Hematopoietic multipotent progenitor cell treated with erythropoietin and hydrocortisone succinate and interleukin-3 and kit ligand, for 15 days (in vitro differentiated cells): Measurements from ENCODE around the gene PRKAG2.

ENCODE experiments used
- DNase-seq: peaks from one replicate; pipeline ENCODE4 v3.0.0-alpha.2; 2015; ENCODE audit warnings: low spot score

Gene PRKAG2

GRCh38 chr7:151709141-151710038 lies 167.5 kb downstream of the PRKAG2 start:
- DNase-seq: no peak

DNA sequence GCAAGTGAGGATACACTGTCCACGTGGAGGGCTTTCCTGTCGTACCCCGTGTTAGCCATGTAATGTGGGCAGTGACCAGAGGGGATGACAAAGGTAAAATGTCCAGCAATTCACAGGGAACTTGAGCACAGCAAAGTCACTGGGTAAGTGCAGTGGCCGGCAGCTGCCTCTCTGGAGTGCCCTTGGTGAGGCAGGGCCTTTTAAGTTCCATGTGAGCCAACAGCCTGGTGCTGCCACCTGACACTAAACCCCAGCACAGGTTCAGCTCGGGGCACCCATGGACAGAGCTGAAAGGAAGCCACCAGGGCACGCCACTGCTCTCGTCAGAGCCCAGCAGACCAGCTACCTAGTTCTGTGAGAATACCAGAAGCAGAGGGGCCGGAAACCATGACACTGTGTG lies 168.3 kb downstream of the PRKAG2 start:
- no peak for DNase-seq

- no peak for DNase-seq
These were observed 169.2 kb downstream of the PRKAG2 start for GRCh38 chr7:151707757-151708156.

DNA sequence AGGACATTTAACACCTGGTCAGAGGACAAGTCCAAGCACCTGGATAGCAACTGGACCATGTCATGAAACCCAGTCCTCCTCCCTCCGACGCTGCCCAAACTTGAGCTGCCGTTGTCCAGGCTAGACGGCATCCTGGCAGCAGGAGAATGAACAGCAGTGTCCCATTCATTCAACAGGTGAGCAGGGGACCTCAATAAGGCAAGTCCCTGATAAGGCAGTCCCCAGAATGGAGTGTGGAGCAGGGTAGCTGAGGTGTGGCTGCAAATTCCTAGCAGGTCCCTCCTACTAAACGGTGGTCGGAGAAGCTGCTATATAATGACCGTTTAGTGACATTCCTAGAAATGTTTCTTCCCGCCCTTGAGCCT lies 169.8 kb downstream of the PRKAG2 start:
- DNase-seq: no peak

GRCh38 chr7:151706277-151707104 lies 170.4 kb downstream of the PRKAG2 start:
- DNase-seq: no peak

DNA sequence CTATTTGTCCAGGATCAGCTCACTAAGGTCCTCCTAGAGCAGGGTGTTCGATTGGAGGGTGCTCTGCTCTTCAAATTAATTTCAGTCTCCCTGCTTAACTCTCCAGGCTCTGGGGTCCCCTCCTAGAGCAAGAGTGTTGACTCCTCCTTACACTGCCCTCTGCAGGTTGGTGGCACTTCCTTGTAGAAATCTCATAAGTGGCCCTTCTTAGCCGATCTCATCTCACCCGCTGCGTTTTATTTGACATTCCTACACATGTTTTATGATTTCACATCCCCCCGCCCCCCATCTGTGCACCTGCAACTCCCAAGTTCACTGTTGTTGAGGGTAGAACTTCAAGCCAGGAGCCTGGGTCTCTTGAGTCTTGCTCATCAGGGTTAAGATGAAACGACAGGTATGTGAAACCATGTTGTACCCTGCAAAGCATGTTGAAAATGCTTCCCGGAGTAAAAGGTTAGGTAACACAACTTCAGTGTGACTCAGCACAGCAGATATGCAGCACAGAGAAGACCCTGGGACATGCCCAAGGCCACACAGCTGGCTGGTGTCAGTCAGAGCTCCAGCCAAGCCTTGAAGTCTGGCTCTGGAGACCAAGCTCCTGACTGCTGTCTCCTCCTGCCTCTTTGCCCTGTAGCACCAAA lies 171.2 kb downstream of the PRKAG2 start:
- DNase-seq: no peak

DNA sequence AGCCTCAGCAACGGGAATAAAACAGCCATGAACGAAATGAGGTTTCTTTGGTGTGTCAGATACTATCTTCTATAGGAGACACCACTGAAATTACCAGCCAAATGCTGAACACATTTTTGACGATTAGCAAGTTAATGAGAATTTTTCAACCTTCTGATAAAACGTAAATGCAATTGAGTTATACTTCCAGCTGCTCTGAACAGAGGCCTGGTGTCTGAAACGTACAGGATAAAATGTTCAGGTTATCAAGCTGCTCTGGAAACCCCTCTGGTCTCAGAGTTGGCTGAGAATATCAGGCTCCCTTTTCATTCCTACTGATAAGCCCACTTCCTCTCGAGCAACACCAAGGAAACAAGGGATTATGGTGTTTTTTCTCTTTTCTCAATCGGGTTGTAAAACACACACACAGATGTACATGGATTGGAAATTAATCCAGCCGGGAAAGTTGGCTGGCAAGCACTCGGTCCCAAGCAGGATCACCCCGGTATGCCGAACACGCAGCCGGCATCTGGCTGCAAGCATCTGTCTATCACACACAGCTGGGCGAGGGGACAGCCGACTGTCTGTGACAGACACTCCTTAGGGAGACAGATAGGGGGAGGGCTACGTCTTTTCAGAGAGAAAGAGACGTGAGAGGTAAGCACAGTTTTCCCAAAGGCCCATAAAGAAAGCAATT lies 171.8 kb downstream of the PRKAG2 start:
- DNase-seq: no peak

GRCh38 chr7:151704299-151704959 lies 172.5 kb downstream of the PRKAG2 start:
- no peak for DNase-seq

DNA sequence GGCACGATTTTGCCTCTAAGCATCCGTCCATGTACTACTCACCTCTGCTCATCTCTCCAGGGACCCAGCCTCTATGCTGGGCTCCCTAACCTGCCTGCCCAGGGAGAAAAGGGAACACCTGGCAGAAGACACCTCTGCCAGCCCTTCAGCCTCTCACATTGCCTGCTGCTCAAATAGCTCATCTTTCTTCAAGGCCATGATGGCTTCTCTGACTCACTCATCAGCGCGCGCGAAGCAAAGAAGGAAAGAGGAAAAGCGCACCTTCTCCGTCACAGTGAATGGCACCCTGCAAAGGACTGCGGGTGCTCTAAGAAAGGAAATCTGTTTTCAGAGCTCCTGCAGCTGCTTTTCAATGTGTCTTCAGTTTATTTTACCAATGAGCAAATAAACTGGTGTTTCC lies 174.0 kb downstream of the PRKAG2 start:
- DNase-seq: no peak

DNA sequence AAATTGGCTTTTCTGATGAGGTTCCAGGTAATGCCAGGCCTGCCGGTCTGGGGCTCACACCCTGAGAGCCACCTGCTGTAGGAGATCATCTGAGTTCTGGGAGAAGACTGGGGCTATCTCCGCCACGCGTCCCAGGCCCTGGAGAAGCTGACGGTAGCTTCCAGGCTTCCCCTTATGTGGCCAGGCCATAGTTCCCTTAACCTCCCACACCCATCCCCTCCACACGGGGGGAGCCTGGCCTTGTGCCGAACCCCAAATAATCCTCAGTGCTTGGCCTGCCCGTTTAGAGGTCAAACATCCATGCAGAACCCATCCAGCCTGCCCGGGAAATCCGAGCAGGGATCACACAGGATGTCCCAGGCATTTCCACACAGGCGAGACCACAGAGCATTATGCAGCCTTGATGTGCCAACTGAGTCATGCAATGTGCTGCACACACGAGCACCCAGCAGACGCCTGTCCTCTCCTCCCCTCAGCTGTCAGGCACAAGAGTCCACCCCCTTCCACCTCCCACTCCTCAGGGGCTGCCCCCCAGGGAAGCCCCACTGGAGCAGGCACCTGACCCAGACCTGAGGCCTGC lies 176.2 kb downstream of the PRKAG2 start:
- no peak for DNase-seq

- DNase-seq: no peak
These were observed 177.0 kb downstream of the PRKAG2 start for GRCh38 chr7:151699928-151700319.

DNA sequence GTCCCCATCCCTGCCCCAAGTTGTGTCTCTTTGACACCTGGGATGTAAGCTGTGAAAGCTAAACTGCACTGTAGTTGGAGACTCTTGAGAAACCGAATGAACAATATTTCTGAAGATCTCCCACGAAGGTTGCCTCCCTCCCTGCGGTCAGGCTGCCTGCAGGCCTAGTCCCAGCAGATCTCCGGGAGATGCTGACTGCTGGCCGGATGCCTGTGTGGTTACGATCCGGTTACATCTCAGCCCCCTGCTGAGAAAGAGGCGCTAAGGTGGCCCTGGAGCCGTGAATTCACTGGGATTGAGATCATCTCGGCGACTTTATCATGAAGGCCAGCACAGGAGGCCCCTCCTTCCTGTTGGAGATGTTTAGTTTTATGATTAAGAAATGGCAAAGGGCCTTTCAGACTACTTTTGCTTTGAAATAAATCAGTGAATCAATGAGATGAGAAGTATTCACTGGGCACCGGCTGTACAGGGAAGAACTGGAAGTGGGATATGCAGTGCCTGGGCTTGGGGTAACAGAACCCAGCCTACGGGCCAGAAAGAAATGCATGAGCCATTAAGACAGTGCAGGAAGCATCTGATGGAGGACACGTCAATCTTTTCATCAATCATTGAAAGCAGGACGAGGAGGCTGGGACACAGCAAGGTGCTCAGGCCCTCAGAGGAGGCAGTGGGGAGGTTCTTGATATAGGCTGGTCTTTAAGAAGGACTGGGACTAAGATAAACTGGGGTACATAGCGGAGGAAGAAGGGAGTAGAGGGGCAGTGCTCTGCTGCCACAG lies 177.6 kb downstream of the PRKAG2 start:
- DNase-seq: no peak

GRCh38 chr7:151697942-151698341 lies 179.0 kb downstream of the PRKAG2 start:
- DNase-seq: no peak

DNA sequence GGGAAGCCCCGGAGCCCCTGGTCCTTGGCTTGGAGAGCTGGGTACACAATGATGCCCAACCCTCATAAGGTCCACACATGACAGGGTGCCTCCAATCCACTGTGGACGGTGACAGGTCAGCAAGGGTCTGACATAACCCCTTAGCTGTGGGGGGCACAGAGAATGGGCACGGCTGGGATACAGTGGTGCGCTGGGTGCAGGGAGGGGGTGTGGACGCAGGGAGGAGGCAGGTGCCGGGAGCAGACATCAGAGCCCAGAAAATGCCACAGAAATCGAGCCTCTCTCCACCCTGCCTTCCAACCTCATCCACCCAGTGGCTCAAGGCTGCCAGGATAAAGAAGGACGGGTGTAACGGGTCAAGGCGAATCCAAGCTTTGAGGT lies 179.4 kb downstream of the PRKAG2 start:
- no peak for DNase-seq

GRCh38 chr7:151696721-151697514 lies 180.0 kb downstream of the PRKAG2 start:
- no peak for DNase-seq

DNA sequence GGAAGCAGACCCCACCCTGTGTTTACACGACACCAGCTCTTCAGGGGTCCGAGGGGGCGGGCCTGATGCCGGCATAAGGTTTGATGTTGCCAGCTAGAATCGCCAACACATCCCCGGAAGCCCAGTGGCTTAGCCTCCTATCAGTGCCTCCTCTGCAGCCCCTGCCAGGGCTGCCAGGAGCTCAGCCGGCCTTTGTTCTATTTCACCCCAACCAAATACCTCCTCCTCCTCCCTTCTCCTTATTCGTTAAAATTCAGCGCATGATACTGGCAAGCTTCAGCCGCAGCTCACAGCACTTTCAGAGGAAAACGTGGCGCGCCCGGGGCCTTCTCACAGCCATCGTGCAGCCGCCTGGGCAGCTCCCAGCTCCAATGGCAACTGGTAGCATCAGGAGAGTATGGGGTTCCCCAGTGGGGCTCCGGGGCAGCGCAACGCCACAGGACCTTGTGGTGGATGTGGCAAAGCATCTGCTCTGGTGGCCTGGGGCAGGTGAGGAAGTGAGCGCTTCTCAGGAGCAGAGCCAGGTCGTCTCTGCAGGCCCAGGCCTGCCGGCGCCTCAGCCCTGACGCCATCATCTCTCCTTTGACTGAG lies 180.9 kb downstream of the PRKAG2 start:
- no peak for DNase-seq

GRCh38 chr7:151694828-151695580 lies 181.9 kb downstream of the PRKAG2 start:
- no peak for DNase-seq

- DNase-seq: no peak
These were observed 182.5 kb downstream of the PRKAG2 start for GRCh38 chr7:151694441-151694827.

- no peak for DNase-seq
These were observed 183.8 kb downstream of the PRKAG2 start for GRCh38 chr7:151693140-151693539.
